ENCODE measurements around the gene NFIC.
"Not testable (repeated sequence)": the region's sequence is repeated elsewhere in the genome, so short reads cannot be mapped to it uniquely, and the experiment has no call there.

The NFIC gene

DNA sequence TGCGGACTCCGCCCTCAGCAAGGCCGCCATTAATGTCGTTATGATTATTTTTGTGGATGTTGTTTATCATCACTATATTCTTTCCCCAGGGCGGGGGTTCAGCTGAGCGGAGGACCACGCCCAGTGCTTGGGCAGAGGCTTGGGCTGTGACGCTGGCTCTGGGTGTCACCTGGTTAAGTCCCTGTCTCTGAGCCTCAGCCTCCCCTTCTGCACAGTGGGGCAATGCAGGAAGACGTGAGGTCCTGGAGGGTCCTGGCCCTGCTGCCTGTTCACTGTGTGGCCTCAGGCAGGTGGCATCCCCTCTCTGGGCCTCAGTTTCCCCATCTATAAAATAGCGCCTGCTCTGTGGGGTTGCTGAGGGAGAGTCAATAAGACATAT is 32.5 kb downstream of the NFIC start:
- no peak for DNase-seq (ENCODE audit: low read depth)

DNA sequence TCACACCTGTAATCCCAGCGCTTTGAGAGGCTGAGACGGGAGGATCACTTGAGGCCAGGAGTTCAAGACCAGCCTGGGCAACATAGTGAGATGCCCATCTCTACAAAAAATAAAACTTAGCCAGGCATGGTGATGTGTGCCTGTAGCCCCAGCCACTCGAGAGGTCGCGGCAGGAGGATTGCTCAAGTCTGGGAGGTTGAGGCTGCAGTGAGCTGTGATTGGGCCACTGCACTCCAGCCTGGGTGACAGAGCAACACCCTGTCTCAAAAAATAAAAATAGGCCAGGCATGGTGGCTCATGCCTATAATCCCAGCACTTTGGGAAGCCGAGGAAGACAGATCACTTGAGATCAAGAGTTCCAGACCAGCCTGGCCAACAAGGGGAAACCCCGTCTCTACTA is 32.9 kb downstream of the NFIC start:
- not testable (repeated sequence) for DNase-seq (ENCODE audit: low read depth)

DNA sequence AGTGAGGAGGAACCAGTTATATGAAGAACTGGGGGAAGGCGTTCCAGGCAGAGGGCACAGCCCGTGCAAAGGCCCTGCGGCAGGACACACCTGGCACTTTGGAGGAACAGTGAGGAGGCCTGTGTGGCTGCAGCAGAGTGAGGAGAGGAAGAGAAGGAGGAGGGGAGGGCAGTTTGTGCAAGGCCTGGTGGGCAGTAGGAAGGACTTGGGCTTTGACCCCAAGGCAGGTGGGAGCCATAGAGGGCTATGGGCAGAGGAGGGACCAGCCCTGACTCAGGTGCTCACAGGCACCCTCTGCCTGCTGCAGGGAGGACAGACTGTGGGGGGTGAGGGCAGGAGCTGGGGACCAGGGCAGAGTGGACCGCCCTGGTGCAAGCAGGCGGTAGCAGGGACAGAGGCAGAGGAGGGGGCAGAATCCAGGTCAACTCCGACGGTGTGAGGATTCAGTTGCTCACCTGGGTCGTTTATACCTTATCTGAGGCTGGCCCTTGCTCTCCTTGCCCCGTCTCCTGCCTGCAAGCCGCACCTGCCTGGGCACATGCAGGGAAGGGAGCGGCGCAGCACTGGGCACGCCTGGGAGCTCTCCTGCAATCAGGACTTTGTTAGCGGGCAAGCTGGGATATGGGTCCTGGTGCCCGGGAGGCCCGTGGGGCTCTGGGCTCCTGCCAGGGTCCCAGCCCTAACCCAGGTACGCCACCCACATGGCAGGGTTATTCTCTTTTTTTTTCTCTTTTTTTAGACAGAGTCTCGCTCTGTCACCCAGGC is 34.8 kb downstream of the NFIC start:
- no peak for DNase-seq (ENCODE audit: low read depth)

DNA sequence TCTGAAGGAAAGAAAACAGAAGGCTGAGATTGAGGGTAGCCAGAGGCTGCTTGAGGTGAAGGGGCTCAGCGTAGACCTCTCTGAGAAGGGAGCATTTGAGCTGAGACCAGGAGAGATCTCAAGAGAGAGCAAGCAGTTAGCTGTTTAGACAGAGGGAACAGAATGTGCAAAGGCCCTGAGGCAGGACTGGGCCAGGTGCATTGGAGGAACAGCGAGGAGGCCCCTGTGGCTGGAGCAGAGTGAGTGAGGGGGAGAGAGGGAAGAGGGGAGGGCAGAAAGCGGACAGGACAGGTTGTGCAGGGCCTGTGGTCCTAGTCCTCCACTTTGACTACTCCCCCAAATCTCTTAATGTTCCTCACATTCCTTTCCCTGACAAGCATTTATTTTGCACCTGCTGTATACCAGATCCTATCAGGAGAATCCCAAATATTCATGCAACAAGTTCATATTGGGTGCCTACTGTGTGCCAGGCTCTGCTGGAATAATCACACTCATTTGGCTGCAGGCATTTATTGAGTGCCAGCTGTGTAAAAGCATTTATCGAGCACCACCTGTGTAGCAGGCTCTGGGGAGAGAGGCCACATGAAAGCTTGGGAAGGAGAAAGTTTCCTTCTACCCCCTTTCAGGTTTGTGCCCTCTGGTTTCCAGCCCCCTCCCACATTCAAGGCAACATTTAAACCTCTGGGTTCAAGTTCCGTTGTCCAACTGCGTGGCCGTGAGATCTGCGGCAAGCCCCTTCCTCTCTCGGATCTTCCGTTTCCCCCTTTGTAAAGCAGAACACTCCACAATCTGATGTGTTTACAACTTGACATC is 36.5 kb downstream of the NFIC start:
- no peak for DNase-seq (ENCODE audit: low read depth)

DNA sequence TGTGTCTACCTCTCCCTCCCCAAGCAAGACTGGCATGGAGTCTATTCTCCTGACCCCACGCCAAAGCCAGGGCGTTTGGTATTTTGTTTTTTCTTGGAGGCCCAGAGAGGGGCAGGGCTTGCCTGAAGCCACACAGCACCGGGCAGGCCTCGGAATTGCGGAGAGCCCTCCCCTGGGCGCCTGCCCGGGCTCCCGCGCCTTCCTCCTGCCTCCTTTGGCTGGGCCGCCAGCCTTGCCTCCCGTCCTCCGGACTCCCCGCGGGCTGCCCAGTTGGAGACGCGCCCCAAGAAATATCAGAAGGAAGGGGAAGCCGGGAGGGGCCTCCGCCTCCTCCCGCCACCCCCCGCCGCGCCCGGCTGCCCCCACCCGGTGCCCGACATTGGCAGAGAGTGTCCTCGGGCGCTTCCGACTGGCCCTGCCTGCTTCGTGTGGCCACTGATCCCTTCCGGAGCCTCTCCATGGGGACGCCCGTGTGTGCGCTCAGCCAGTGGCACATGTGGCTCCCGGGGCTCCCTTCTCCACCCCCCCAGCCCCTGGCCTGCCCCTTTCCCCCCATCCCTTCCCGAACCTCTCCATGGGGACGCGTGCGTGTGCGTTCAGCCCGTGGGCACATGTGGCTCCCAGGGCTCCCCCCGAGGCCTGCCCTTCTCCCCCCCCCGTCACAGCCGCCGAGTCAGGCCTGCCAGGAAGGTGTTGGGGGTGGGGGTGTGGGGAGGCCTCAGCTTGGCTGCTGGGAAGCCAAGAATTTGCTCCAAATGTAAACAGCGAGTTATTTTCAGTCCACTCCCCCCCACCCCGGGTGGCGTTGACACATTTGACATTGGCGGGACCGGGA is 37.3 kb downstream of the NFIC start:
- DNase-seq (ENCODE audit: low read depth), result no peak

DNA sequence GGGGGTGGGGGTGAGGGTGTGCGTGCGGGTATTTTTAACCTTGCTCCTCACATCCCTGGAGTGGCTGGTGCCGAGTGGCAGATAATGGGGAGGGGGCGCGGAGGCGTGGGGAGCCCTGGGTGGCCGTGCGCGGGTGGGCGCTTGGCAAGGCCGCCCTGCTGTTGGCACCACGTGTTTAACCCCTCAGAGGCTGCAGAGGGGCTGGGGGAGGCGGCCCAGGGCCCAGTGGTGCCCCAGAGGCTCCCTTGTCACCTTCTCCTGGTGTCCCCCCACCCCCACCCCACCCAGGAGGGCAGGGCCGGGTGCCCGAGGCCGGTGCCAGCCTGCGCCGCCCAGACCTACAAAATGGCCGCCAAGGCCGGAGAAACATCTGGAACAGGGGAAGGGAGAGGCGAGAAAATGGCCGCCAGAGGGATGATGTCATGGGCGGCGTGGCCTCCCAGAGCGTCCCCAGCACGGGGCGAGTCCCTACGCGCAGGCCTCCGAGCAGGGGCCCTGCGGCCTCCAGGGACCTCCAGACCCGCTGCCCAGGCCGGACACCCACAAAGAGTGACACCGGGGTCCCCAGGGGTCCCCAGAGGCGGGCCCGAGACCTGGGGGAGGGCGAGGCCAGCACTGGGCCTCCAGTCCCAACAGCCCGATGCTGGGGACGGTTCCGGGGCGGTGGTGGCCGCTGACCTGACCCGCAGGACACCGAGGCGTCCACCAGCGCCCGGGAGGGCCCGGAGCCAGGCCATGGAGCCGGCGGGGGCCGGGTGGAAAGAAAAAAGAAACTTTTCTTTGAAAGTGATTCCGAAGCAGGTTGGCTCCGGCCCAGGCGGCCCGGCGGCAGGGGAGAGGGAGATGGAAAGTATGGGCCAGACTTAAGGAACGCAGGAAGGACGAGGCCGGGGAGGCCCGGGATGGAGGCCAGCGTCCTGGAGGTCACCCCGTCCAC is 38.2 kb downstream of the NFIC start:
- DNase-seq (ENCODE audit: low read depth), result no peak

DNA sequence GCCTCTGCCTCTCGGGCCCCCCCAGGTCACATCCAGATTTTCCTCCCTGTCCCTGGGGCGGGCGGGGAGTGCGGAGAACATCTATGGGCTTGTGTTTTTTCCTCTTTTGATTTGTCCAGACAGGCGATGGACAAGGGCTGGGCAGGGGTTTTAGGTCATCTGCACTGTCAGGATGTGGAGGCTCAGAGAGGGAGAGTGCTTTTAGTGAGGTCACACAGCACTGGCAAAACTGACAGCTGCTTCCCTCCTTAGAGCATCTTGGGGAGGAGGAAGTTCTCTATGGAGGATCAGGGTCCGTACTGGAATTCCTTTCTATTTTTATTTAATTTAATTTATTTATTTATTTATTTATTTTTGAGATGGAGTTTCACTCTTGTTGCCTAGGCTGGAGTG is 38.9 kb downstream of the NFIC start:
- DNase-seq (ENCODE audit: low read depth), result no peak

DNA sequence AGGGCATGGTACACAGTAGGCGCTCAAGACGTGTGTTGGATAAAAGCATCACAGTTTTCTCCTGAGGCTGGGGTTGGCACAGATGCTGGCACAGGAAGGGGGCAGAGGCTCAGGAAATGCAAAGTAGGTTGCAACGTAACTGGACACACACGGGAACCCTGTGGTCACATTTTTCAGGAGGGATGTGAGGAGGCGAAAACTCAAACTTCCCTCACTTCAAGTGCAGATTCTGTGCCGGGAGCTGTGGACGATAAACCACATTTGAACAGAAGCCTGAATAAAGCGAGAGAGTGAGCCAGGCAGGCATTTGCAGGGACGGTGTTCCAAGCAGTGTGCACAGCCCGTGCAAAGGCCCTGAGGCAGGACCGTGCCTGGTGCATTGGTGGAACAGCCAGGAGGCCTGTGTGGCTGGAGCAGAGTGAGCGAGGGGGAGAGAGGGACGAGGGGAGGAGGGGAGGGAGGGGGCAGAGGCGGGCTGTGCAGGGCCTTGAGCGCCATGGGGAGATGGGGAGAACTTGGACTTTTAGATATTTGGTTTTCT is 40.3 kb downstream of the NFIC start:
- no peak for DNase-seq (ENCODE audit: low read depth)

DNA sequence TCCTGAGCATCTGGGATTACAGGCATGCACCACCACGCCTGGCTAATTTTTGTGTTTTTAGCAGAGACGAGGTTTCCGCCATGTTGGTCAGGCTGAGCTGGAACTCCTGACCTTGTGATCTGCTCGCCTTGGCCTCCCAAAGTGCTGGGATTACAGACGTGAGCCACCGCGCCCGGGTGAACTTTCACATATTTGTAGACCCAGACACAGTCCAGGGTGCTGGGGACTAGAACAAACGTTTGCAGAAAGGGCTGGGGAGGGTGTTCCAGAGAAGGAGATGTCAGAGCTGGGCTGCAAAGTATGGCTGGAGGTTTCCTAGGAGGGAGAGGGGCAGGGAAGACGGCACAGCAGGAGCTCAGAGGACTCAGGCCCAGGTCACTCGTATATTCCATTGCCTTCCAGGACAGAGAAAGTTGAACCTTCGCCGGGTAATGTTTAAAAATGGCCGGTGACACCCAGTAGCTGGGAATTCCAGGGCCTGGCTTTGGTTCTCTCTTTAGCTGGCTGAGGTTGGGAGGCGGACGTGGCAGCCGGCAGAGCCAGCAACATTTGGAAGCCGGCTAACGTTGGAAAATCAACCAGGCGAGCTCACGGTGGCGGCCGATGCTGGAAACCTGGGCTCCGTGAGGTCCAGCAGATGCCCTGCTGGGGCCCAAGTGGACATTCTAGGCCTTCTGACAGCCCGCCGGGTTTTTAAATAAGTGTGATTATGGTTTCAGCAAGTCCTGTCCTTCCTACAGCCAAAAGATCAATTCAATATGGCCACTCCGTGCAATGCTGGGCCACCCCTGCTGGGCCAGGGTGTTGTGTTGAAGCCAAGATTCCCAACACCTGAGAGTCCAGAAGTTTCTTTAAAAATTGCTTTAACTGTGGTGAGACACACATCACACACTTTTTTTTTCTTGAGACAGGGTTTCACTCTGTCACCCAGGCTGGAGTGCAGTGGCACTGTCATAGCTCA is 41.5 kb downstream of the NFIC start:
- DNase-seq (ENCODE audit: low read depth), result no peak

DNA sequence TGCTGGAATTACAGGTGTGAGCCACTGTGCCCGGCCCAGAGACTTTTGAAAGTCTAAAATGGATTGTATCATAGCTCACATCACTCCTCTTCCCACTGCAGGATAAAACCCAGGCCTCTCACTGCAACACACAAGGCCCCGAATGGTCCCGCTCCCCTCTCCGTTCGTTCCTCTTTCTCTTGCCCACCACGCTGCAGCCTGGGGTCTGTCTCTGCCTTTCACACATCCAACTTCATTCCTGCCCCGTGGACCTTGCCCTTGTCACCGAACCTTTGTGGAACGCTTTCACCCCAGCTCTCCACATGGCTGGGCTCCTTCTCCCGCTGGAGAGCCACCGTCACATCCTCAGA is 42.6 kb downstream of the NFIC start:
- DNase-seq (ENCODE audit: low read depth), result no peak

DNA sequence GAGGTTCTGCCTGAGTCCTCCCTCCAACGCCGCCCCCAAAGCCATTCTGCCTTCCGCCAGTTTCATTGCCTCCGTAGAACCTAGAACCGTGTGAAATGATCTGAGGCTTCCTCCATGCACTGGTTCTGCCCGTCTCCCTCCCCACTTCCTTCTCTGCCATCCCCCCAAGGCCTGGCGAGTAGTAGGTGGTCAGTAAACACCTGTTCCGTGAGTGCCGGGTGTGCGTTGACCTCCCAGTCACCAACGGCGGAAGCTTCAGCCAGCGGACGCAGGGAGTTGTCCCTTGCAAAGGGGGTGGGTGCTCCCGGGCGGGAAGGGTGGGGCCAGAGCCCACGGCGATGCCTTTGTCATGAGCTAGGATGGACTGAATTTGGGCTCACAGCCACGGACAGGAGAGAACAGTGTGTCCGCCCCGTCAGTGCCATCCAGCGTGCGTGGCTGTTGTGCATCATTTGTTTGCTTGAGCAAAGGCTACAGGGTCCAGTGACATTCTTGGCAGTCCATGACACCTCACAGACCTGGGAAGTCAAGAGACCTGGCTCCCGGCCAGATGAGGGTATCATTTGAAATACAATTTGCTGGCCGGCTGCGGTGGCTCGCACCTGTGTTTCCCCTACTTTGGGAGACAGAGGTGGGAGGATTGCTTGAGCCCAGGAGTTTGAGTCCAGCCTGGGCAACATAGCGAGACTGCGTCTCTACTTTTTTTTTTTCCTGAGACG is 43.1 kb downstream of the NFIC start:
- DNase-seq (ENCODE audit: low read depth), result no peak

DNA sequence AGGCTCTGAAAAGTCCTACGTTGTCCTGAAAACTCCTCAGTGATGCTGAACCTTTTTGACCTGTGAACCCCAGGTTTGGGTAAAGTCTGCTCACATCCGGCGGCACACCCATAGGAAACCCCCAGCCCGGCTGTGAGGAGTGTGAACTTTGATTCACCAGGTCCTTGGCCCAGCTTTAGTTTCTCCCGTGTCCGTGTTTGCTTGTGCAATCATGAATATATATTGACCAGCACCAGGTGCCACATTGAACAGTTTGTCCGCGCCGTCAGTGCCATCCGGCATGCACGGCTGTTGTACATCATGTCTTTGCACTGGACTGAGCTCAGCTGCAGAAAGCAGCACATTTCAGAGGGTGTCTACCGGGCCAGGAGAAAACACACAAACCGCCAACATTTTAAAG is 45.3 kb downstream of the NFIC start:
- DNase-seq (ENCODE audit: low read depth), result no peak

DNA sequence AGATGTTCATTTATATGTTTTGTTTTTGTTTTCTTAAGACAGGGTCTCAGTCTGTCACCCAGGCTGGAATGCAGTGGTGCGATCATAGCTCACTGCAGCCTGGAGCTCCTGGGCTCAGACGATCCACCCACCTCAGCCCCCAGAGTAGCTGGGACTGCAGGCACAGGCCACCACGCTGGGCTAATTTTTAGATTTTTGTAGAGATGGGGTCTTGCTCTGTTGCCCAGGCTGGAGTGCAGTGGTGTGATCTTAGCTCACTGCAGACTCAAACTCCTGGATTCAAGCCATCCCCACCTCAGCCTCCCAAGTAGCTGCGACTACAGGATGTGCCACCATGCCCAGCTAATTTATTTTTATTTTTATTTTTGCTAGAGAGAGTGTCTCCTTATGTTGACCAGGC is 45.7 kb downstream of the NFIC start:
- no peak for DNase-seq (ENCODE audit: low read depth)

DNA sequence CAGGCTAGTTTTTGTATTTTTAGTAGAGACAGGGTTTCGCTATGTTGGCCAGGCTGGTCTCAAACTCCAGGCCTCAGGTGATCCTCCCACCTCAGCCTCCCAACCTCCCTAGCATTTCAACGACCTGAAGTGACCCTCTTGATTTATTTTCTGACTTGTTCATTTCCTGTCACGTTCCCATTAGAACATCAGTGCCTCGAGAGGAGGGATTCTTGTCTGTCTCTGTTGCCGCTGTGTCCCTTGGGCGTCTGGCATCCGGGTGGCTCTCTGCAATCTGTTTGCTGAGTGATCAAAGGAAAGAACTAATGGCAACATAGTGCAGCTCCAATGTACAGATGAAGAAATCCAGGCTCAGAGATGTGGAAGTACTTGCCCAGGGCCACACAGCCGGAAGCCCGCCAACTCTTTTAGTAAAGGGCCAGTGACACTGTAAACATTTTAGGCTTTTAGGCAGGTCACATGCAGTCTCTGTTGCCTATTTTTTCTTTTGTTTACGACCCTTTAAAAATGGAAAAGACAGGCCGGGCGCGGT is 47.5 kb downstream of the NFIC start:
- no peak for DNase-seq (ENCODE audit: low read depth)

DNA sequence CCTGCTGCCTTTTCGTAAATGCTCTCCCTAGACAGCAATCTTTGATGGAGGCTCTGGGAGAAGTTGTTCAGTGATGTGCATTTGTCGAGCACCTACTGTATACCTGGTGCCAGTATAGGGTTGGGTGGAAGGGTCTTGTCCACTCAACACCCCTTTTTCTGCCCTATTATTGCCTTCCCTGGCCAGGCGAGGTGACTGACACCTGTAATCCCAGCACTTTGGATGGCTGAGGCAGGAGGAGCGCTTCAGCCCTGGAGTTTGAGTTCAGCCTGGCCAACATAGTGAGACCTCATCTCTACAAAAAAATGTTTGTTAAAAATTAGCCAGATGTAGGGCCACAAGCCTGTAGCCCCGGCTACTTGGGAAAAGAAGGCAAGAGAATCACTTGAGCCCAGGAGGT is 49.3 kb downstream of the NFIC start:
- DNase-seq (ENCODE audit: low read depth), result no peak

DNA sequence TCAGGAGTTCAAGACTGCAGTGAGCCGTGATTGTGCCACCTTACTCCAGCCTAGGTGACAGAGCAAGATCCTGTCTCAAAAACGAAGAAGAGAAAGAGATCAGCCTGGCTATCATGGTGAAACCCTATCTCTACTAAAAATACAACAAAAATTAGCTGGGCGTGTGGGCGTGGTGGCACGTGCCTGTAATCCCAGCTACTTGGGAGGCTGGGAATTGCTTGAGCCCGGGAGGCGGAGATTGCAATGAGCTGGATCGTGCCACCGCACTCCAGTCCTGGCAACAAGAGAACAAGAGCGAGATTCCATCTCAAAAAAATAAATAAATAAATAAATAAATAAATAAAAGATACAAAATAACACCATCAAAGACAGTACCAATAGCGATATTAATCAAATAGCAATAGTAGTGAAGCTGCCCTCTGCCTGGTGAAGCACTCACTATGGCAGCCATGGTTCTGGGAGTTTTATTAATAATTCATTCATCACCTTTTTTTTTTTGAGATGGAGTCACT is 53.9 kb downstream of the NFIC start:
- DNase-seq (ENCODE audit: low read depth), result no peak

DNA sequence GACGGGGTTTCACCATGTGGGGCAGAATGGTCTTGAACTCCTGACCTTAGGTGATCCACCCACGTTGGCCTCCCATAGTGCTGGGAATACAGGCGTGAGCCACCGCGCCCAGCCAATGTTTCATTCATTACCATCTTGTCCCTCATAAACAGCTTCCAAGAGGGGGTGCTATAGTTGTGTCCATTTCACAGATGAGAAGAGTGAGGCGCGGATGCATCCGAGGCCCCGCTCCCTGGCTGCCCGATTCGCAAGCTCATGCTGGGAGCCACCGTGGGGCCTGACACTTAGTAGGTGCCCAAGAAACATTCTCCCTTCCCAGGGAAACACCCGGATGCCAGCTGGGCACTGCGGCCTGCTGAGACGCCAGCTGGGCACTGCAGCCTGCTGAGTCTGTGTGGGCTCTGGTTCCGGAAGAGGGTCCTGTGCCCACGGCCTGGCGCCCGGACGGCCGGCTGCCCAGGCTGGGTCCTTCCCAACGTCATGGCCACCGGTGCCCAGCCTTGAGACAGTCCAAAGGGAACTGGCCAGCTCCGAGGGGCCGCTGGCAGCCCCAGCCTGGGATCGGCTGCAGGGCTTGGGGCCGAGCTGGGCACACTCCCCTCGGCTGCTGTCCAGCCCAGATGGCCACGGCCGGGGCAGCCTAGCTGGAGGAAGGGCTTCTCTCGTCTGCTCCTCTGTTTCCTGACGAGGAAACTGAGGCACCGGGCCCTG is 54.7 kb downstream of the NFIC start:
- no peak for DNase-seq (ENCODE audit: low read depth)

DNA sequence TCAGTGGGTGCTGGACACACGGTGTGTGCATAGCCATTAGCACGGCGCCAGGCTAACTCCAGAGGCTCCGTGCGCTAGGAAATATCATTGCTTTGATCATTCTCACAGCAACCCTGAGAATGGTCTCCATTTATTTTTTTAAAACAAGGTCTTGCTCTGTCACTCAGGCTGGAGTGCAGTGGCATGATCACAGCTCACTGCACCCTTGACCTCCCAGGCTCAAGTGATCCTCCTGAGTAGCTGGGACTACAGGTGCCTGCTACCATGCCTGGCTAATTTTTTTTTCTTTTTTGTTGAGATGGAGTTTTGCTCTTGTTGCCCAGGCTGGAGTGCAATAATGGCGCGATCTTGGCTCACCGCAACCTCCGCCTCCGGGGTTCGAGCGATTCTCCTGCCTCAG is 55.3 kb downstream of the NFIC start:
- not testable (repeated sequence) for DNase-seq (ENCODE audit: low read depth)

Data from stimulated activated CD8-positive, alpha-beta memory T cell treated with anti-CD3 and anti-CD28 coated beads, Interleukin-4, amount 100 ng/mL, for 24 hours (primary cell).